Vagina (tissue), 2 donors: ENCODE measurements around the gene AHDC1.

Experiments
- CTCF ChIP-seq, 3 experiments: fragments of 450-650 bp in 2 of 3; fragments of 200-600 bp in 1 of 3; sonication (generic) in 1 of 3; IDR thresholded peaks; one replicate each; pipeline ENCODE4 v1.5.1; 2017 to 2019; ENCODE audit warnings: antibody characterized with exemption in 3 of 3, mild to moderate bottlenecking in 2 of 3, moderate library complexity in 2 of 3
- POLR2A ChIP-seq, 2 donors: fragments of 450-650 bp; IDR thresholded peaks; one replicate each; pipeline ENCODE4 v1.6.1; 2017; ENCODE audit warnings: antibody characterized with exemption in 2 of 2, mild to moderate bottlenecking in 2 of 2, moderate library complexity in 2 of 2
- POLR2AphosphoS5 ChIP-seq, 2 donors: sonication (generic); formaldehyde crosslinking; IDR thresholded peaks; one replicate each; pipeline ENCODE4 v1.9.0; 2017; ENCODE audit warnings: antibody characterized with exemption in 2 of 2, mild to moderate bottlenecking in 2 of 2, low read depth in 1 of 2; ENCODE audit not compliant: insufficient read depth in 1 of 2

GRCh38 chr1:27552911-27553420 is 51.0 kb downstream of the AHDC1 start:
- no peak for TF ChIP-seq POLR2AphosphoS5 (IDR thresholded peaks at IDR 0.05; ENCODE audit: insufficient read depth in 1 of 2, low read depth in 1 of 2)
- no peak for TF ChIP-seq CTCF (IDR thresholded peaks at IDR 0.05)
- no peak for TF ChIP-seq POLR2A (IDR thresholded peaks at IDR 0.05)
